Measurements from ENCODE around the gene FGF9.

FGF9 gene

DNA sequence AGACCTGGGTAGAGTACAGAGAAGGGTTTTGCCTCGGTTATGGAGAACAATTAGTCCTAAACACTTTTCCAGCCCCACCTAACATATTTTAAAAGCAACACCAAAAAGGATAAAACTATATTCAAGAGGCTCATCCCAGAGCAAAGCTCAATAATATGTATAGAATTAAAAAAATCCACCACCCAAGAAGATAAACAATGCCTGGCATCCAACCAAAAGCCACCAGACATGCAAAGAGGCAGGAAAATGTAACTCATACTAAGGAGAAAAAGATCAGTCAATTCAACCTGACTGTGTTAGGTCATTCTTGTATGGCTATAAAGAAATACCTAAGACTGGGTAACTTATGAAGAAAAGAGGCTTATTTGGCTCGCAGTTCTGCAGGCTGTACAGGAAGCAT is 39.3 kb downstream of the FGF9 start:
- Histone ChIP-seq H3K36me3 (ENCODE audit: control insufficient read depth, insufficient read depth, low read length) (no peaks in the 10 kb centered on the region), H3K9ac (ENCODE audit: low read depth, low read length) (no peak overlapping the region), H3K9me3 (ENCODE audit: control insufficient read depth, insufficient read depth, low read length) (no peaks in the 10 kb centered on the region), H3K4me1 (ENCODE audit: control insufficient read depth, insufficient read depth, low read length) (no peaks in the 10 kb centered on the region), H3K4me3 (ENCODE audit: low read depth, low read length) (no peak overlapping the region), H3K27me3 (ENCODE audit: control insufficient read depth, insufficient read depth, low read length) (no peaks in the 10 kb centered on the region), H3K27ac (ENCODE audit: low read depth, low read length) (no peak overlapping the region)

- Histone ChIP-seq H3K4me3 (ENCODE audit: low read depth, low read length) (no peak overlapping the region), H3K4me1 (ENCODE audit: control insufficient read depth, insufficient read depth, low read length) (peaks cover 17% of the 10 kb centered on the region), H3K27ac (ENCODE audit: low read depth, low read length) (no peak overlapping the region), H3K36me3 (ENCODE audit: control insufficient read depth, insufficient read depth, low read length) (no peaks in the 10 kb centered on the region), H3K9me3 (ENCODE audit: control insufficient read depth, insufficient read depth, low read length) (no peaks in the 10 kb centered on the region), H3K27me3 (ENCODE audit: control insufficient read depth, insufficient read depth, low read length) (no peaks in the 10 kb centered on the region), H3K9ac (ENCODE audit: low read depth, low read length) (0 out of 2 replicates have a peak overlapping the region, but pooled peaks have one; percentile 33)
Observed at GRCh38 chr13:21717817-21718216, 46.9 kb downstream of the FGF9 start.

GRCh38 chr13:21719463-21719862 is 48.6 kb downstream of the FGF9 start:
- peaks cover 17% of the 10 kb centered on the region for H3K4me1 ChIP-seq (ENCODE audit: control insufficient read depth, insufficient read depth, low read length)
- H3K4me3 ChIP-seq (ENCODE audit: low read depth, low read length) = no peak overlapping the region
- no peaks in the 10 kb centered on the region for H3K27me3 ChIP-seq (ENCODE audit: control insufficient read depth, insufficient read depth, low read length)
- H3K9ac ChIP-seq (ENCODE audit: low read depth, low read length) = no peak overlapping the region
- no peaks in the 10 kb centered on the region for H3K9me3 ChIP-seq (ENCODE audit: control insufficient read depth, insufficient read depth, low read length)
- no peak overlapping the region for H3K27ac ChIP-seq (ENCODE audit: low read depth, low read length)
- H3K36me3 ChIP-seq (ENCODE audit: control insufficient read depth, insufficient read depth, low read length) = no peaks in the 10 kb centered on the region

DNA sequence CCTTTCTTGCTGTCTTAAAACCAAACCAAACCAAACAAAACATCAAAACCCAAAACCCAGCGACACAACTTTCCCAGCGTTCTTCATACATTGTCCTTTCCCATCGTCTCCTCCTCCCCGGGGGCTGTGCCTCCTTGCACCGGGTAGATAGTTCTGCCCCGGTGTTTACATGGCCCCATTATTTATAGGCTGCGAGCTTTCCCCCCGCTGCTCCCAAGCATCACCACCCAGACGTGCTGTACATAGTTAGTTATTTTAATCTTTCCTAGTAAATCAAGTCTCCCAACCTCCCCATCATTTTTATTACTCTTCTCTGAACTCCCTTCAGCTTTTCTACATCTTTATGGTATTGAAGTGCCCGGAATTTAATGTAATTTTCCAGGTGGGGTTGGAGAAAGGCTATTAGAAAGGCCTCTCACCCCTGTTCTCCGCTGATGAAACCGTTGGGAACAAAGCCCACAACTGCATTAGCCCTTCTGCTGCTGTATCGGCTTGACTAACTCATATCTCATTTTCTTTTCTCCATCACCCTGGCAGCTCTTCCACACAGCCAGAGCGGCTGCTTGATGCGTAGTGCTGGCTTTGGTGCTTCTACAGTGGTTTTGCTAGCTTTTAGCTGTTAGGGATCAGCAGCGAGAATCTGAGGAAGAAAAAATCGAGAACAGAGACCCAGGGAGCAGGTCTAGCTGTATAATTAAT is 53.1 kb downstream of the FGF9 start:
- peaks cover 6% of the 10 kb centered on the region; the same call in 1 of the 2 replicates for H3K4me1 ChIP-seq (ENCODE audit: control insufficient read depth, insufficient read depth, low read length)
- H3K9ac ChIP-seq (ENCODE audit: low read depth, low read length) = no peak overlapping the region
- H3K9me3 ChIP-seq (ENCODE audit: control insufficient read depth, insufficient read depth, low read length) = no peaks in the 10 kb centered on the region
- H3K27ac ChIP-seq (ENCODE audit: low read depth, low read length) = no peak overlapping the region
- no peaks in the 10 kb centered on the region for H3K36me3 ChIP-seq (ENCODE audit: control insufficient read depth, insufficient read depth, low read length)
- H3K4me3 ChIP-seq (ENCODE audit: low read depth, low read length) = no peak overlapping the region
- H3K27me3 ChIP-seq (ENCODE audit: control insufficient read depth, insufficient read depth, low read length) = no peaks in the 10 kb centered on the region

DNA sequence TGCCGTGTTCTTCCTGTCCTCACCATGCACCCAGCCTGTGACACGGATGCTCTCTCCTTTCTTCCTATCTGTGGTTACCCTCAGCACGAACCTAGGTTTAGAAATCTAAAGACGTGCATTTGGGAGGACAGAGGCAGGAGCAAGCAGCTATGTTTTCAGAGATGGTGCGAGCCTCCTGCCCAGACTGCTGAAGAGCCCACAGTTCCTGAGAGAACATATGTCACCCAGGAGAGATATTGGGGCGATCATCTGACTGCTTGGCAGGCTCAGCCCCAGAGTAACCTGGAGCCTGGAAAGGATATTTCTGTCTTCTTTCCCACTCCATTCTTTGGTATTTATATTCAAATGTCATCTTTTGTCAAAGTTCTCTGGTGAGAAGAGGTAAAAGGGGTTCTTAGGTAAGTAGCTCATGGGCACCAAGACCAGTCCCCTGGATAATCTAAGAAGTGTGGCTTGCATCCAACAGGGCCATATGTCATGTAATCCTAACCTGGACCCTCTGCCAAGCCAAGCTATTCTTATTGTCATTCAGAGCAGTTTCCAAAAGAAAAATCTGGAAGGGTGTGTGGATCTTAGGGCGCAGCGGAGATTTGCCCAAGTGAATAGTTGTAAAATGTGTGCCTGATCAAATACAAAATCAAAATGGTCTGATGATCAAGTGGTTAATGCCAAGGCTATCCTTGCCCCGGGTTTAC is 59.5 kb downstream of the FGF9 start:
- Histone ChIP-seq H3K27me3 (ENCODE audit: control insufficient read depth, insufficient read depth, low read length) (no peaks in the 10 kb centered on the region), H3K4me1 (ENCODE audit: control insufficient read depth, insufficient read depth, low read length) (peaks cover 13% of the 10 kb centered on the region), H3K9ac (ENCODE audit: low read depth, low read length) (no peak overlapping the region), H3K27ac (ENCODE audit: low read depth, low read length) (no peak overlapping the region), H3K9me3 (ENCODE audit: control insufficient read depth, insufficient read depth, low read length) (no peaks in the 10 kb centered on the region), H3K36me3 (ENCODE audit: control insufficient read depth, insufficient read depth, low read length) (no peaks in the 10 kb centered on the region), H3K4me3 (ENCODE audit: low read depth, low read length) (no peak overlapping the region)

DNA sequence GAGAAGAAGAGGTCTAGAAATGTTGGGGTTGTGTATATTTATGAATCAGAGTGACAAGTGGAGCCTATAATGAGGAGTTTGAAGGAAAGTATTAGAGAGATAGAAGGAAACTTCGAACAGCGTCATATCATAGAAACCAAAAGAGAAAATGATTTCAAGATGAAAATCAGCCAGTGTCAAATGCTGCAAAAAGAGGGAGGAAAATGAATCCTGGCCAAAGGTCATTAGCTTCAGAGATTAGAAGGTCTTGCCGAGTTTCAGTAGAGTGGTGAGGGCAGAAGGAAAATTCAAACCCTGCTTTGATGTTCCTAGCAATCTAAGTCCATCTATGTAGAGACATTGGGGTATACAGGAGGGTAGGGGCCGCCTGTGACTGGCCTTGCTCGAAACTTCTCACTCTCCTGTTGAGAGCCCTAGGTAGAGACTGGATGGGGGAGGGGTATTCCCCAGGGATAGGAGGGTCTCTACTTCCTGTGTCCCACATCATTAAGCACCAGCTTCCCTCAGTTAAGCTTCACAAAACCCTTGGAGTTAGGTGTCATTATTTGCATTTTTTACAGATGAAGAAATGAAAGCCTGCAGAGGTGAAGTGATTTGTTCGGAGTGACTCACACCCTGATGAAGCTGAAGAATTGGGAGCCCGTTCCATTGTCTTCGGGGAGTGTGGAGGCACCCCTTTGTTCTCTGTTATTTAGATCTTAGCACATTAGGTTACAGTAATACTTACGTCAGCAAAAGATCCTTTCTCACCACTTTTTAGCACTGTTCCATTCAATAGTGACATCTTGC is 62.8 kb downstream of the FGF9 start:
- Histone ChIP-seq H3K9me3 (ENCODE audit: control insufficient read depth, insufficient read depth, low read length) (no peaks in the 10 kb centered on the region), H3K27ac (ENCODE audit: low read depth, low read length) (peak overlapping the region; percentile 84), H3K36me3 (ENCODE audit: control insufficient read depth, insufficient read depth, low read length) (no peaks in the 10 kb centered on the region), H3K4me3 (ENCODE audit: low read depth, low read length) (no peak overlapping the region), H3K27me3 (ENCODE audit: control insufficient read depth, insufficient read depth, low read length) (no peaks in the 10 kb centered on the region), H3K9ac (ENCODE audit: low read depth, low read length) (no peak overlapping the region), H3K4me1 (ENCODE audit: control insufficient read depth, insufficient read depth, low read length) (peaks cover 21% of the 10 kb centered on the region)

- H3K27me3 ChIP-seq (ENCODE audit: control insufficient read depth, insufficient read depth, low read length) = no peaks in the 10 kb centered on the region
- no peak overlapping the region for H3K27ac ChIP-seq (ENCODE audit: low read depth, low read length)
- H3K9me3 ChIP-seq (ENCODE audit: control insufficient read depth, insufficient read depth, low read length) = no peaks in the 10 kb centered on the region
- H3K9ac ChIP-seq (ENCODE audit: low read depth, low read length) = no peak overlapping the region
- H3K4me3 ChIP-seq (ENCODE audit: low read depth, low read length) = no peak overlapping the region
- H3K36me3 ChIP-seq (ENCODE audit: control insufficient read depth, insufficient read depth, low read length) = no peaks in the 10 kb centered on the region
- peaks cover 21% of the 10 kb centered on the region for H3K4me1 ChIP-seq (ENCODE audit: control insufficient read depth, insufficient read depth, low read length)
Observed at GRCh38 chr13:21734961-21735360, 64.1 kb downstream of the FGF9 start.

- Histone ChIP-seq H3K9ac (ENCODE audit: low read depth, low read length) (no peak overlapping the region), H3K4me1 (ENCODE audit: control insufficient read depth, insufficient read depth, low read length) (peaks cover 21% of the 10 kb centered on the region), H3K9me3 (ENCODE audit: control insufficient read depth, insufficient read depth, low read length) (no peaks in the 10 kb centered on the region), H3K36me3 (ENCODE audit: control insufficient read depth, insufficient read depth, low read length) (no peaks in the 10 kb centered on the region), H3K27me3 (ENCODE audit: control insufficient read depth, insufficient read depth, low read length) (no peaks in the 10 kb centered on the region), H3K27ac (ENCODE audit: low read depth, low read length) (no peak overlapping the region), H3K4me3 (ENCODE audit: low read depth, low read length) (no peak overlapping the region)
Observed at GRCh38 chr13:21735701-21736401, 65.0 kb downstream of the FGF9 start.

DNA sequence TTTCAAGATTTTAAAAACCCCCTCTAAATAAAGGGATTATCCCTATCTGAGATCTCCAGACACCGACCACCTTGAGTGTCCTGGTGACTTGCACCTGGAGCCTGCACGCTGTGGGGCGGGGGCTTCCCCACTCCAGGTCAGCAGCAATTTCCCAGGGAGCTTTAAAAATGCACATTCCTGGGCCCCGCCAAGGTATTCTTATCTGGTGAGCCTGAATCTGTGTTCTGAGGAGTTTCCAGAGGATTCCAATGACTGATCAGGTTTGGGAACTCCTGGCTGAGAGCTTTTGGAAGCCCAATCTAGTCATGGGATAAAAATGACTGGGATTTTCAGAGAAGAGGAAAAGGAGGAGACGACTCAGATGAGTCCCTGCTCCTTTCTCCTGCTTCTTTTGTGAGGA is 66.1 kb downstream of the FGF9 start:
- H3K27me3 ChIP-seq (ENCODE audit: control insufficient read depth, insufficient read depth, low read length) = no peaks in the 10 kb centered on the region
- H3K27ac ChIP-seq (ENCODE audit: low read depth, low read length) = no peak overlapping the region
- H3K9ac ChIP-seq (ENCODE audit: low read depth, low read length) = no peak overlapping the region
- no peak overlapping the region for H3K4me3 ChIP-seq (ENCODE audit: low read depth, low read length)
- H3K9me3 ChIP-seq (ENCODE audit: control insufficient read depth, insufficient read depth, low read length) = no peaks in the 10 kb centered on the region
- H3K4me1 ChIP-seq (ENCODE audit: control insufficient read depth, insufficient read depth, low read length) = peaks cover 21% of the 10 kb centered on the region
- H3K36me3 ChIP-seq (ENCODE audit: control insufficient read depth, insufficient read depth, low read length) = no peaks in the 10 kb centered on the region

DNA sequence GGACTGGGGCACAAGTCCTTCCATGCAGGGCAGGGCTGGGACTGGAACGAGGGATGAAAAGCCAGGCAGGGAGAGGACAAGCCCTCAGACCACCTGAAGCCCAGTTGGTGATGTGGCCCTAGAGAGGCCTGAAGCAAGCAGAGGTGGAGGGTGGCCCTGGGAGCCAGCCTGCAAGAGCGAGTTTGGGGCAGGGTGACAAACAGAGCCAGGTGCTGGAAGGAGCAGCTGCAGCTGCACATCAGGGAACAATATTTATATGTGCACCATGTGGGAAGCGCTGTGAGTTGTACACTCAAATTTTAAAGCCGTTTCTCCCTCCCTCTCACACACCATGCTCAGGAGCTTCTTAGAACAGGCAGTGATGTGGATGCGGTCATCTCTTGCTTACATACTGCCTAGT is 67.8 kb downstream of the FGF9 start:
- Histone ChIP-seq H3K27me3 (ENCODE audit: control insufficient read depth, insufficient read depth, low read length) (no peaks in the 10 kb centered on the region), H3K27ac (ENCODE audit: low read depth, low read length) (no peak overlapping the region), H3K9ac (ENCODE audit: low read depth, low read length) (no peak overlapping the region), H3K4me1 (ENCODE audit: control insufficient read depth, insufficient read depth, low read length) (peaks cover 17% of the 10 kb centered on the region), H3K9me3 (ENCODE audit: control insufficient read depth, insufficient read depth, low read length) (no peaks in the 10 kb centered on the region), H3K4me3 (ENCODE audit: low read depth, low read length) (no peak overlapping the region), H3K36me3 (ENCODE audit: control insufficient read depth, insufficient read depth, low read length) (no peaks in the 10 kb centered on the region)

Measured in HUES48 (cell line).